Neuronal stem cell (in vitro differentiated cells): ENCODE results near the gene CD164L2.

Source experiments
- DNase-seq: peaks from one replicate; pipeline ENCODE4 v3.0.0-alpha.2; 2013; ENCODE audit warnings: low spot score
- H2AFZ ChIP-seq: one replicate; pipeline ENCODE4 v1.6.1; 2013; ENCODE audit warnings: mild to moderate bottlenecking, low read length, inconsistent platforms
- H2AK5ac ChIP-seq: 2 replicates; pipeline ENCODE4 v1.6.1; 2013; ENCODE audit warnings: low read depth, mild to moderate bottlenecking, inconsistent platforms, low read length, moderate library complexity, mixed read lengths
- H2BK120ac ChIP-seq: 2 replicates; pipeline ENCODE4 v1.6.1; 2013; ENCODE audit warnings: low read depth, mild to moderate bottlenecking, inconsistent platforms, low read length, moderate library complexity, mixed read lengths
- H2BK12ac ChIP-seq: one replicate; pipeline ENCODE4 v1.6.1; 2013; ENCODE audit warnings: low read length, inconsistent platforms
- H2BK15ac ChIP-seq: 2 replicates; pipeline ENCODE4 v1.6.1; 2013; ENCODE audit warnings: mild to moderate bottlenecking, low read length, inconsistent platforms, mixed read lengths
- H2BK5ac ChIP-seq: one replicate; pipeline ENCODE4 v1.6.1; 2013; ENCODE audit warnings: inconsistent platforms, mild to moderate bottlenecking, low read length, moderate library complexity
- H3K14ac ChIP-seq: one replicate; pipeline ENCODE4 v1.6.1; 2013; ENCODE audit warnings: low read length, inconsistent platforms
- H3K18ac ChIP-seq: 2 replicates; pipeline ENCODE4 v1.6.1; 2013; ENCODE audit warnings: low read length, inconsistent platforms
- H3K23ac ChIP-seq: 2 replicates; pipeline ENCODE4 v1.6.1; 2013; ENCODE audit warnings: low read depth, mild to moderate bottlenecking, mixed read lengths, low read length, inconsistent platforms; ENCODE audit not compliant: poor library complexity
- H3K27ac ChIP-seq: replicated peaks from 3 replicates; pipeline ENCODE4 v1.5.1; 2013; ENCODE audit warnings: low read length, inconsistent platforms
- H3K27me3 ChIP-seq, 3 experiments: 2 replicates each; pipeline ENCODE4 v1.6.1; 2013; ENCODE audit warnings: low read length in 3 of 3, mild to moderate bottlenecking in 2 of 3, inconsistent platforms in 1 of 3, low read depth in 1 of 3, mixed read lengths in 1 of 3, moderate library complexity in 1 of 3; ENCODE audit not compliant: control insufficient read depth in 3 of 3, insufficient read depth in 3 of 3
- H3K36me3 ChIP-seq, 2 donors: replicated peaks in 1 of 2; 2 replicates each; pipeline ENCODE4 v1.6.1; 2013; ENCODE audit warnings: low read length in 2 of 2; ENCODE audit not compliant: control insufficient read depth in 2 of 2, insufficient read depth in 2 of 2
- H3K4ac ChIP-seq: 2 replicates; pipeline ENCODE4 v1.6.1; 2013; ENCODE audit warnings: inconsistent platforms, mild to moderate bottlenecking, low read length, moderate library complexity
- H3K4me1 ChIP-seq, 2 donors: 1 replicate in 1 of 2; 2 replicates in 1 of 2; pipeline ENCODE4 v1.6.1; 2013; ENCODE audit warnings: low read length in 2 of 2, low read depth in 1 of 2; ENCODE audit not compliant: control insufficient read depth in 2 of 2, insufficient read depth in 1 of 2
- H3K4me2 ChIP-seq: one replicate; pipeline ENCODE4 v1.6.1; 2013; ENCODE audit warnings: mild to moderate bottlenecking, low read length, inconsistent platforms; ENCODE audit not compliant: insufficient read depth, poor library complexity, severe bottlenecking
- H3K4me3 ChIP-seq, 2 donors: 2 replicates each; pipeline ENCODE4 v1.5.1; 2013; ENCODE audit warnings: low read length in 2 of 2, mild to moderate bottlenecking in 2 of 2, inconsistent platforms in 1 of 2, moderate library complexity in 1 of 2
- H3K79me1 ChIP-seq: one replicate; pipeline ENCODE4 v1.6.1; 2013; ENCODE audit warnings: low read depth, mild to moderate bottlenecking, inconsistent platforms, low read length, moderate library complexity
- H3K9ac ChIP-seq: one replicate; pipeline ENCODE4 v1.6.1; 2013; ENCODE audit warnings: mild to moderate bottlenecking, low read depth, low read length, inconsistent platforms; ENCODE audit not compliant: poor library complexity
- H3K9me3 ChIP-seq, 2 donors: replicated peaks in 1 of 2; 2 replicates each; pipeline versions ENCODE3 to v1.6.1; 2013; ENCODE audit warnings: low read length in 2 of 2, mild to moderate bottlenecking in 2 of 2, inconsistent platforms in 1 of 2, low read depth in 1 of 2, mixed read lengths in 1 of 2, moderate library complexity in 1 of 2; ENCODE audit not compliant: control insufficient read depth in 2 of 2, insufficient read depth in 1 of 2
- H4K8ac ChIP-seq: one replicate; pipeline ENCODE4 v1.6.1; 2013; ENCODE audit warnings: low read depth, mild to moderate bottlenecking, inconsistent platforms, low read length, moderate library complexity
- H4K91ac ChIP-seq: one replicate; pipeline ENCODE4 v1.6.1; 2013; ENCODE audit warnings: low read length, low read depth, mild to moderate bottlenecking, inconsistent platforms; ENCODE audit not compliant: poor library complexity
- WGBS, 2 donors: extraction: QIAGEN DNeasy Blood & Tissue Kit; methylation state at CpG; one replicate each; pipeline ENCODE4 v1.1.7; 2013; ENCODE audit warnings: missing lambda C conversion rate in 2 of 2, mixed read lengths in 1 of 2; ENCODE audit not compliant: insufficient read length in 2 of 2, insufficient replicate concordance in 1 of 2; ENCODE audit errors: extremely low coverage in 2 of 2; 5-methylcytosine and 5-hydroxymethylcytosine counted together

The CD164L2 gene

GRCh38 chr1:27429029-27429425, 45.9 kb upstream of the CD164L2 start:
- no peak overlapping the region for H3K9ac ChIP-seq
- H3K18ac ChIP-seq: no peak overlapping the region
- no peak overlapping the region for H3K4ac ChIP-seq
- no peak overlapping the region for H2AK5ac ChIP-seq
- H3K14ac ChIP-seq: no peak overlapping the region
- no CpG with 5 or more reads among the region's 2 CpGs for WGBS, 2 donors
- no peak for DNase-seq
- H3K79me1 ChIP-seq: no peaks in the 10 kb centered on the region
- no peak overlapping the region for H4K8ac ChIP-seq
- H2BK5ac ChIP-seq: no peak overlapping the region
- peaks cover 3 to 44% of the 10 kb centered on the region in 2 donors for H3K36me3 ChIP-seq
- no peak overlapping the region for H3K4me2 ChIP-seq
- H3K23ac ChIP-seq: no peak overlapping the region
- H4K91ac ChIP-seq: no peak overlapping the region
- no peaks in the 10 kb centered on the region for H3K27me3 ChIP-seq
- no peak overlapping the region for H2BK120ac ChIP-seq
- H2BK12ac ChIP-seq: no peak overlapping the region
- H3K4me3 ChIP-seq: no peak overlapping the region
- H3K4me1 ChIP-seq: peaks cover 3 to 16% of the 10 kb centered on the region in 2 donors
- no peaks in the 10 kb centered on the region for H3K9me3 ChIP-seq
- H3K27ac ChIP-seq: no peak overlapping the region
- no peak overlapping the region for H2AFZ ChIP-seq
- no peak overlapping the region for H2BK15ac ChIP-seq

GRCh38 chr1:27428316-27429028, 45.3 kb upstream of the CD164L2 start:
- no peaks in the 10 kb centered on the region for H3K9me3 ChIP-seq
- no peak overlapping the region for H3K4me3 ChIP-seq
- no peak overlapping the region for H3K18ac ChIP-seq
- H3K36me3 ChIP-seq: peaks cover 3 to 45% of the 10 kb centered on the region in 2 donors
- WGBS, 2 donors: no CpG with 5 or more reads among the region's 17 CpGs
- H2AK5ac ChIP-seq: no peak overlapping the region
- H2BK120ac ChIP-seq: no peak overlapping the region
- H3K27ac ChIP-seq: no peak overlapping the region
- no peak overlapping the region for H2BK12ac ChIP-seq
- no peak for DNase-seq
- H3K14ac ChIP-seq: no peak overlapping the region
- no peak overlapping the region for H4K91ac ChIP-seq
- H3K23ac ChIP-seq: no peak overlapping the region
- H2BK15ac ChIP-seq: no peak overlapping the region
- no peaks in the 10 kb centered on the region for H3K79me1 ChIP-seq
- H3K9ac ChIP-seq: no peak overlapping the region
- H3K27me3 ChIP-seq: no peaks in the 10 kb centered on the region
- H2BK5ac ChIP-seq: no peak overlapping the region
- no peak overlapping the region for H3K4me2 ChIP-seq
- peaks cover 3 to 16% of the 10 kb centered on the region in 2 donors for H3K4me1 ChIP-seq
- no peak overlapping the region for H2AFZ ChIP-seq
- H3K4ac ChIP-seq: no peak overlapping the region
- H4K8ac ChIP-seq: no peak overlapping the region

GRCh38 chr1:27427816-27428315, 44.7 kb upstream of the CD164L2 start:
- no peak overlapping the region for H3K9ac ChIP-seq
- H3K18ac ChIP-seq: no peak overlapping the region
- H3K36me3 ChIP-seq: peaks cover 3 to 45% of the 10 kb centered on the region in 2 donors
- DNase-seq: no peak
- no peak overlapping the region for H2AK5ac ChIP-seq
- H4K91ac ChIP-seq: no peak overlapping the region
- no CpG with 5 or more reads among the region's 2 CpGs for WGBS, 2 donors
- no peak overlapping the region for H3K4me2 ChIP-seq
- H3K27me3 ChIP-seq: no peaks in the 10 kb centered on the region
- H3K4me3 ChIP-seq: no peak overlapping the region
- H2BK120ac ChIP-seq: no peak overlapping the region
- no peak overlapping the region for H4K8ac ChIP-seq
- H3K27ac ChIP-seq: no peak overlapping the region
- H3K4ac ChIP-seq: no peak overlapping the region
- H3K79me1 ChIP-seq: no peaks in the 10 kb centered on the region
- no peak overlapping the region for H2BK15ac ChIP-seq
- no peak overlapping the region for H2BK12ac ChIP-seq
- H3K23ac ChIP-seq: no peak overlapping the region
- no peak overlapping the region for H2AFZ ChIP-seq
- H3K4me1 ChIP-seq: peaks cover 3 to 16% of the 10 kb centered on the region in 2 donors
- no peak overlapping the region for H2BK5ac ChIP-seq
- no peaks in the 10 kb centered on the region for H3K9me3 ChIP-seq
- H3K14ac ChIP-seq: no peak overlapping the region

- H3K14ac ChIP-seq: no peak overlapping the region
- no peak overlapping the region for H3K4me3 ChIP-seq
- no peak overlapping the region for H3K4ac ChIP-seq
- H3K23ac ChIP-seq: no peak overlapping the region
- H2AK5ac ChIP-seq: no peak overlapping the region
- H4K91ac ChIP-seq: no peak overlapping the region
- peaks cover 3 to 47% of the 10 kb centered on the region in 2 donors for H3K36me3 ChIP-seq
- H3K9me3 ChIP-seq: no peaks in the 10 kb centered on the region
- no peak overlapping the region for H3K9ac ChIP-seq
- H3K27ac ChIP-seq: no peak overlapping the region
- H2BK12ac ChIP-seq: no peak overlapping the region
- H3K79me1 ChIP-seq: no peaks in the 10 kb centered on the region
- no peak overlapping the region for H3K4me2 ChIP-seq
- no peak for DNase-seq
- H3K27me3 ChIP-seq: no peaks in the 10 kb centered on the region
- no peak overlapping the region for H2BK120ac ChIP-seq
- no peak overlapping the region for H3K18ac ChIP-seq
- no peak overlapping the region for H4K8ac ChIP-seq
- H2BK5ac ChIP-seq: no peak overlapping the region
- no peak overlapping the region for H2AFZ ChIP-seq
- WGBS, 2 donors: no CpG with 5 or more reads among the region's 2 CpGs
- H3K4me1 ChIP-seq: peaks cover 3 to 16% of the 10 kb centered on the region in 2 donors
- H2BK15ac ChIP-seq: no peak overlapping the region
Observed at GRCh38 chr1:27427329-27427728, 44.2 kb upstream of the CD164L2 start.
